ENCODE data around the gene TRAF2.

The TRAF2 gene

GRCh38 chr9:136943291-136944211, 57.2 kb downstream of the TRAF2 start:
- H3K9me3 Mint-ChIP-seq: no peaks in the 10 kb centered on the region
- peak; percentile 63 for DNase-seq
- CTCF ChIA-PET: interaction anchor here (0.9 to 1.2 kb wide), 3 partner anchors 86 to 99 kb away, joined by 3 read pairs; no protein-coding TSS in a partner anchor

DNA sequence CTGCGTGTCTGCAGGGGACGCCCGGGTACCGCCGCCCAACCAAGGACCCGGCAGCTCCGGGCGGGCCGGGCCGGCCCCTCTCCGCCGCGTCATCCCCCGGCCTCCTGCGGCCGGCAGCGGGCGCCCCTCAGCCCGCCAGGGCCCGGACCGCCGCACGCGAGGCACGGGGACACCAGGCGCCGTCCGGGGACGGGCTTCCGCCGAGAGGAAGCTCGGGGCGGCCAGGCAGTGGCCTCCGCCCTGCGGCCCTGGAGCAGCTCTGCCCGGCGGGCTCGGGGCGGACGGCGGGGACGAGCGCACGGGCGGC, 57.8 kb downstream of the TRAF2 start:
- H3K27ac Mint-ChIP-seq: peak overlapping the region; percentile 85
- no peak for DNase-seq
- CTCF ChIA-PET: interaction anchor here (0.9 to 1.2 kb wide), 3 partner anchors 85 to 100 kb away, joined by 3 read pairs; no protein-coding TSS in a partner anchor
- peaks cover 16% of the 10 kb centered on the region for H3K36me3 Mint-ChIP-seq
- H3K27me3 Mint-ChIP-seq: no peaks in the 10 kb centered on the region
- peaks cover 24% of the 10 kb centered on the region for H3K4me1 Mint-ChIP-seq
- peak overlapping the region; percentile 82 for H3K4me3 Mint-ChIP-seq
- H3K9me3 Mint-ChIP-seq: no peaks in the 10 kb centered on the region

More at GRCh38 chr9:136943291-136944211, 57.2 kb downstream of the TRAF2 start:
- Mint-ChIP-seq H3K4me3 (peak overlapping the region; percentile 82), H3K27ac (peak overlapping the region; percentile 85), H3K27me3 (no peaks in the 10 kb centered on the region), H3K36me3 (peaks cover 21% of the 10 kb centered on the region), H3K4me1 (peaks cover 21% of the 10 kb centered on the region)

GRCh38 chr9:136944519-136945332, 58.4 kb downstream of the TRAF2 start, which contains the start of the genes C8G and FBXW5:
Gene C8G, plus strand, starts transcription at chr9:136945243. Its CDS starts 78 bp downstream, at chr9:136945321.
Gene FBXW5, minus strand, starts transcription at chr9:136944738. Its CDS starts 655 bp downstream, at chr9:136944083.
- H3K27ac Mint-ChIP-seq: peak within 1 kb of the TSS; percentile 90
- CTCF ChIA-PET: interaction anchor here (0.9 to 1.2 kb wide), 4 partner anchors 85 to 100 kb away, joined by 3 to 5 read pairs (median 3); no protein-coding TSS in a partner anchor

GRCh38 chr9:136945333-136946227, 59.3 kb downstream of the TRAF2 start:
- no peak for DNase-seq
- Mint-ChIP-seq H3K27ac (peak overlapping the region; percentile 90), H3K9me3 (no peaks in the 10 kb centered on the region), H3K4me3 (peak overlapping the region; percentile 59), H3K36me3 (peaks cover 10% of the 10 kb centered on the region), H3K27me3 (no peaks in the 10 kb centered on the region), H3K4me1 (peaks cover 31% of the 10 kb centered on the region)
- CTCF ChIA-PET: interaction anchor here (1.2 to 1.6 kb wide), 2 partner anchors 89 to 153 kb away, joined by 4 to 5 read pairs; no protein-coding TSS in a partner anchor

More at GRCh38 chr9:136944519-136945332, 58.4 kb downstream of the TRAF2 start, which contains the start of the genes C8G and FBXW5:
- peak; percentile 94 for DNase-seq
- peak within 1 kb of the TSS; percentile 82 for H3K4me3 Mint-ChIP-seq
- H3K27me3 Mint-ChIP-seq: no peaks in the 10 kb centered on the region
- no peaks in the 10 kb centered on the region for H3K9me3 Mint-ChIP-seq
- H3K36me3 Mint-ChIP-seq: peaks cover 10% of the 10 kb centered on the region
- peaks cover 26% of the 10 kb centered on the region for H3K4me1 Mint-ChIP-seq

- Mint-ChIP-seq H3K9me3 (no peaks in the 10 kb centered on the region), H3K27me3 (no peaks in the 10 kb centered on the region), H3K27ac (no peak overlapping the region), H3K36me3 (peaks cover 5% of the 10 kb centered on the region), H3K4me1 (peaks cover 32% of the 10 kb centered on the region), H3K4me3 (no peak overlapping the region)
- CTCF ChIA-PET: interaction anchor here (1.6 to 2.5 kb wide), 3 partner anchors 88 to 154 kb away, joined by 4 to 39 read pairs (median 6); partner anchors contain the start of gene AJM1
- no peak for DNase-seq
Measured at GRCh38 chr9:136946228-136947027, 60.1 kb downstream of the TRAF2 start.

- H3K36me3 Mint-ChIP-seq: no peaks in the 10 kb centered on the region
- H3K27ac Mint-ChIP-seq: no peak overlapping the region
- no peaks in the 10 kb centered on the region for H3K27me3 Mint-ChIP-seq
- no peaks in the 10 kb centered on the region for H3K9me3 Mint-ChIP-seq
- no peak for DNase-seq
- no peak overlapping the region for H3K4me3 Mint-ChIP-seq
- CTCF ChIA-PET: interaction anchor here (1.1 to 2.5 kb wide), 12 partner anchors 28 to 161 kb away, joined by 3 to 39 read pairs (median 4); partner anchors contain the start of gene AJM1
- H3K4me1 Mint-ChIP-seq: peaks cover 30% of the 10 kb centered on the region
Measured at GRCh38 chr9:136947028-136947891, 60.9 kb downstream of the TRAF2 start.

DNA sequence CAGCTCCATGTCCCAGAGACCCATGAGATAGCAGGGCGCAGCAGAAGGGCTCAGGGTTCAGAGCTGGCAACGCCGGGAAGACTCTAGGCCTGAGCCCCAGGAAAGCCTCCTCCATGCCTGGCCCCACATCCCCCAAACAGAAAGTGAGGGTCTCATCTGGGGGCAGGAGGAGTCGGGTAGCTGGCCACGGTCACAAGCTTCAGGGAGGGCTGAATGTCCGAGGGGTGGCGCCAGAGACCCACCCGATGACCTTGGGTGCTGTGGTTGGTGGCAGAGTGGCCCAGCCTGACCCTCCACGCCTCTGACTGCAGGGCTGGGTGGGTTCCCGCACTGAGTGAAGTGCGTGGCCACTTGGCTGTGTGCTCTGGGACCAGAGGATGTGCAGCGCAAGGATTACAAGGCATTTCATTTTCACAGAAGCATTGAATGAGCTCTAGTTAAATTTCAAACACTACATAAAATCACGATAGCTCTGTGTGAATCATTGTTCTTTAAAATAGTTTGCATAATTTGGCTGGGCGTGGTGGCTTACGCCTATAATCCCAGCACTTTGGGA, 61.7 kb downstream of the TRAF2 start:
- peak overlapping the region; percentile 84 for H3K4me3 Mint-ChIP-seq
- H3K36me3 Mint-ChIP-seq: no peaks in the 10 kb centered on the region
- H3K4me1 Mint-ChIP-seq: peaks cover 25% of the 10 kb centered on the region
- CTCF ChIA-PET: interaction anchor here (0.7 to 2.5 kb wide), 13 partner anchors 27 to 162 kb away, joined by 3 to 39 read pairs (median 4); partner anchors contain the start of genes AJM1 and FUT7
- no peaks in the 10 kb centered on the region for H3K9me3 Mint-ChIP-seq
- H3K27me3 Mint-ChIP-seq: no peaks in the 10 kb centered on the region
- H3K27ac Mint-ChIP-seq: peak overlapping the region; percentile 45
- DNase-seq: no peak

GRCh38 chr9:136949239-136949816, 63.0 kb downstream of the TRAF2 start:
- CTCF ChIA-PET: interaction anchor here (2.5 kb wide), 1 partner anchor 85 kb away, joined by 39 read pairs; no protein-coding TSS in a partner anchor
- DNase-seq: no peak
- peaks cover 22% of the 10 kb centered on the region for H3K4me1 Mint-ChIP-seq
- H3K9me3 Mint-ChIP-seq: no peaks in the 10 kb centered on the region
- H3K36me3 Mint-ChIP-seq: no peaks in the 10 kb centered on the region
- H3K4me3 Mint-ChIP-seq: peak overlapping the region; percentile 84
- peak overlapping the region; percentile 75 for H3K27ac Mint-ChIP-seq
- no peaks in the 10 kb centered on the region for H3K27me3 Mint-ChIP-seq

- peak overlapping the region; percentile 84 for H3K4me3 Mint-ChIP-seq
- CTCF ChIA-PET: interaction anchor here (1.1 kb wide), 1 partner anchor 19 kb away, joined by 3 read pairs; no protein-coding TSS in a partner anchor
- H3K9me3 Mint-ChIP-seq: no peaks in the 10 kb centered on the region
- H3K4me1 Mint-ChIP-seq: peaks cover 18% of the 10 kb centered on the region
- peak; percentile 99 for DNase-seq
- no peaks in the 10 kb centered on the region for H3K36me3 Mint-ChIP-seq
- H3K27ac Mint-ChIP-seq: peak overlapping the region; percentile 85
- peaks cover 5% of the 10 kb centered on the region for H3K27me3 Mint-ChIP-seq
Measured at GRCh38 chr9:136949817-136950655, 63.7 kb downstream of the TRAF2 start.

DNA sequence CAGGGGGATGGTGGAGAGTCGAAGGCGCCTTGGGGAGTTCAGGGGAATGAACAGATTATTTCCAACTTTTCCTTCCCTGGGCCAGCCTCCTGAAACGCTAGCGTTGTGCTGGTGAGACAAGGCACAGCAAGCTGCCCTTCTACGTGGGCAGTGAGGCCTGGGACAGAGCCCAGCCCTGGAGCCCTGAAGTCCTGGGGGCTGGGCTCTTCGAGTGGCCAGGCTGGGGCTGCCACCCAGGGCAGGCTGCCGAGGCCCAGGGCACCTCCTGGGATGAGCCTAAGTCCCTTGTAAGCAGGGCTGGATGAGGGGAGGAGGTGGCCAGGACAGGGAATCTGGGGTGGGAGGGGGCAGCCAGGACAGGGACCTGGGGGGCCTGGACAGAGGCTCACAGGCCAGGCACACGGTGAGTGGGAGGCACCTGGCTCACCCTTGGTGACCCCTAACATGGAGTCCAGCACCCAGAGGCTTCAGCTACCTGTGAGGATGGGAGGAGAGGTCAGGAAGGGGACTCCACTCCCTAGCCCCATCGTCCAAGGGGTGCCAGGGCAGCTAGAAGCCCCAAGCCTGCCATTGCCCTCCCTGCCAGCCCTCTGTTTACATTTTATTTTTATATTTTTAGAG, 64.5 kb downstream of the TRAF2 start:
- DNase-seq: no peak
- Mint-ChIP-seq H3K4me1 (peaks cover 16% of the 10 kb centered on the region), H3K27me3 (peaks cover 10% of the 10 kb centered on the region), H3K9me3 (no peaks in the 10 kb centered on the region), H3K27ac (peak overlapping the region; percentile 85), H3K36me3 (no peaks in the 10 kb centered on the region), H3K4me3 (peak overlapping the region; percentile 82)
- CTCF ChIA-PET: interaction anchor here (0.8 to 1.4 kb wide), 3 partner anchors 18 to 84 kb away, joined by 3 to 5 read pairs (median 3); no protein-coding TSS in a partner anchor
